Erythroblast (primary cell): ENCODE measurements around the gene RASGRP2.

ENCODE experiments used
- DNase-seq, 2 experiments: peaks; one replicate each; lab custom pipeline; 2025; lab: John Stamatoyannopoulos, UW
- GATA1 ChIP-seq: IDR thresholded peaks from 2 replicates; pipeline ENCODE4 v1.6.1; 2011; ENCODE audit warnings: low read depth, mild to moderate bottlenecking, control low read depth, low read length, moderate library complexity
- POLR2A ChIP-seq: IDR thresholded peaks from 2 replicates; pipeline ENCODE4 v1.6.1; 2011; ENCODE audit warnings: mild to moderate bottlenecking, low read length

Gene RASGRP2

GRCh38 chr11:64743591-64744543 is at the start of gene RASGRP2:
TSS of gene RASGRP2 (minus strand) at chr11:64744142. CDS start at chr11:64742866, 1,276 bp downstream.
- peak; percentile 63 to 65 for DNase-seq
- TF ChIP-seq POLR2A (no peak), GATA1 (no peak)

GRCh38 chr11:64792482-64792881 is 48.5 kb upstream of the RASGRP2 start:
- no peak for DNase-seq
- no peak for TF ChIP-seq POLR2A

GRCh38 chr11:64791781-64792291 is 47.9 kb upstream of the RASGRP2 start:
- TF ChIP-seq POLR2A, result no peak
- TF ChIP-seq GATA1, result no peak
- no peak for DNase-seq

GRCh38 chr11:64790205-64791095 is 46.5 kb upstream of the RASGRP2 start:
- TF ChIP-seq GATA1, result no peak
- TF ChIP-seq POLR2A, result no peak
- no peak for DNase-seq

- TF ChIP-seq POLR2A (no peak), GATA1 (no peak)
- DNase-seq, result no peak
These were observed 45.6 kb upstream of the RASGRP2 start for GRCh38 chr11:64789331-64790204.

- no peak for DNase-seq
- TF ChIP-seq POLR2A (no peak), GATA1 (no peak)
These were observed 44.6 kb upstream of the RASGRP2 start for GRCh38 chr11:64788321-64789215.

- no peak for TF ChIP-seq GATA1
- no peak for TF ChIP-seq POLR2A
- DNase-seq, result peak; percentile 75 to 83
These were observed 43.8 kb upstream of the RASGRP2 start for GRCh38 chr11:64787526-64788320.

- DNase-seq, result no peak
- TF ChIP-seq GATA1, result no peak
- no peak for TF ChIP-seq POLR2A
These were observed 42.4 kb upstream of the RASGRP2 start for GRCh38 chr11:64786308-64786707.

- DNase-seq, result no peak
- TF ChIP-seq GATA1 (no peak), POLR2A (no peak)
These were observed 41.1 kb upstream of the RASGRP2 start for GRCh38 chr11:64784813-64785581.

- TF ChIP-seq POLR2A (peak; percentile 85), GATA1 (no peak)
- DNase-seq, result peak; percentile 100
These were observed 34.7 kb upstream of the RASGRP2 start, which contains the start of gene SF1 for GRCh38 chr11:64778473-64779298. TSS of gene SF1 (minus strand) at chr11:64778542. CDS start at chr11:64778392, 150 bp downstream.
